GM12801 (cell line): Measurements from ENCODE around the gene IL16.

Experiments used
- CTCF ChIP-seq: IDR thresholded peaks from one replicate; pipeline ENCODE4 v1.5.1; 2011; ENCODE audit warnings: control low read depth; ENCODE audit not compliant: insufficient read length; ENCODE audit errors: extremely low read depth

The IL16 gene

DNA sequence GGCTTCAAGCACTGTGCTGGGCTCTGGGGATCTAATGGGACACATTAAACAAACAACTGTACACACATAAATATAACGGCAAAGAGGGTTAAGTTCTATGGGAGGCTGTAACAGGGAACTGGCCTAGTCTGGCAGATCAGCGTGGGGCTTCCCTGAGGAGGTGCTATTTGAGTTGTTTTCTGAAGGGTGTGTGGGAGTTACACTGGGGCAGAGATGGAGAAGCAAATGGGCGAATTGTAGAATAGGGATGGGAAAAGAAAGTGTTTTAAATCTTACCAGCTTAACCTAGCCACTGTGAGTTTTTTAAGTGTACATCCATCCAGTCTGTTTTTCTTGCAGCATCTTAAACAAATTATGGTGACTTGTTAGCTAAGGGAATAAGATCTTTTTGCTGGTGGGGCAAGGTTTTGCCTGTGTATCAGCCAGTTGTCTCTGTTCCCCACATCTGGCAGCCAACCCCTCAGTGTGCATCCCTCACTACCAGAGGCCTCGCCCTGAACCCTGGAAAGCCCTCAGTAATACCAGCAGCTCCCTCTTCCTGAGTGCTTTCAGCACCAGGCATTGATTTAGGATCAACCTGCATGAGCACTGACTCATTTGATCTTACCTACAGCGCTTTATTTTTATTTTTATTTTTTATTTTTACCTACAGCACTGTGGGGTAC, 10.9 kb upstream of the IL16 start:
- no peak for TF ChIP-seq CTCF

GRCh38 chr15:81188354-81188753, 8.3 kb upstream of the IL16 start:
- TF ChIP-seq CTCF: no peak

GRCh38 chr15:81189583-81190283, 6.9 kb upstream of the IL16 start:
- no peak for TF ChIP-seq CTCF

GRCh38 chr15:81190922-81191507, 5.7 kb upstream of the IL16 start:
- no peak for TF ChIP-seq CTCF

- TF ChIP-seq CTCF: no peak
These were observed 5.0 kb upstream of the IL16 start for GRCh38 chr15:81191701-81192100.

GRCh38 chr15:81194723-81195122, 2.0 kb upstream of the IL16 start:
- no peak for TF ChIP-seq CTCF

- no peak for TF ChIP-seq CTCF
These were observed 1.3 kb upstream of the IL16 start for GRCh38 chr15:81195339-81195864.
